HepG2 (cell line): ENCODE measurements around the gene SLC16A5. TPM values are rescaled to one million over a fixed set of nuclear protein-coding genes. Genes with fewer than 3 reads are reported as not detected.

Experiments
- E2F2 ChIP-seq: sonication (generic); formaldehyde crosslinking; IDR thresholded peaks from 2 replicates; pipeline ENCODE4 v1.4.0; 2020; ENCODE audit warnings: missing genetic modification reagents, borderline replicate concordance
- HNF1B ChIP-seq: sonication (generic); formaldehyde crosslinking; IDR thresholded peaks from 2 replicates; pipeline ENCODE4 v1.5.1; 2020; ENCODE audit warnings: mild to moderate bottlenecking, moderate library complexity, missing genetic modification reagents
- MXI1 ChIP-seq: IDR thresholded peaks from 3 replicates; pipeline ENCODE4 v1.6.1; 2012; ENCODE audit warnings: low read depth, low read length, inconsistent platforms, borderline replicate concordance
- NFATC3 ChIP-seq: sonication (generic); formaldehyde crosslinking; IDR thresholded peaks from 2 replicates; pipeline ENCODE4 v1.5.1; 2020; ENCODE audit warnings: mild to moderate bottlenecking, missing genetic modification reagents
- NFKBIZ ChIP-seq: IDR thresholded peaks from 2 replicates; pipeline ENCODE4 v1.6.1; 2018; ENCODE audit warnings: missing genetic modification reagents, missing compliant biosample characterization
- RXRA ChIP-seq: sonication (generic); formaldehyde crosslinking; IDR thresholded peaks from 2 replicates; pipeline ENCODE4 v1.5.1; 2020; ENCODE audit warnings: missing genetic modification reagents
- SNAPC4 ChIP-seq: sonication (generic); formaldehyde crosslinking; IDR thresholded peaks from 2 replicates; pipeline ENCODE4 v1.4.0; 2020; ENCODE audit warnings: mild to moderate bottlenecking, missing genetic modification reagents
- ZNF503 ChIP-seq: sonication (generic); formaldehyde crosslinking; IDR thresholded peaks from 2 replicates; pipeline ENCODE4 v1.4.0; 2020; ENCODE audit warnings: missing genetic modification reagents
- ZNF543 ChIP-seq: sonication (generic); formaldehyde crosslinking; IDR thresholded peaks from 2 replicates; pipeline ENCODE4 v1.4.0; 2020; ENCODE audit warnings: mild to moderate bottlenecking, missing genetic modification reagents
- ZNF646 ChIP-seq: sonication (generic); formaldehyde crosslinking; IDR thresholded peaks from 2 replicates; pipeline ENCODE4 v1.9.0; 2021; ENCODE audit warnings: mild to moderate bottlenecking, missing genetic modification reagents
- polyA plus RNA-seq, 8 experiments: library from polyadenylated mRNA; depleted of rRNA in 3 of 8; stranded (reverse) in 7 of 8; unstranded in 1 of 8; fragments of >200 nt; fragmentation: Illumina TruSeq in 4 of 8; extraction: Trizol in 4 of 8; gene quantifications; 2 replicates each; pipeline versions ENCODE4 v1.2.1 to v1.2.3, GENCODE V29; 2011 to 2016; ENCODE audit warnings: low read depth in 4 of 8, missing spikeins in 1 of 8, mixed read lengths in 1 of 8; ENCODE audit not compliant: insufficient read depth in 1 of 8
- total RNA-seq, 5 experiments: library from RNA; depleted of rRNA; stranded (reverse); fragments of >200 nt; fragmentation: Illumina TruSeq; extraction: Trizol; gene quantifications; 2 replicates each; pipeline ENCODE4 v1.2.3, GENCODE V29; 2016; ENCODE audit warnings: low read depth in 1 of 5

Gene SLC16A5
- total and polyA plus RNA-seq, 2 of the 13 experiments (the other 11 are each of a cell fraction or from before 2014, with no cell fraction given): 0.69 to 5.6 TPM

GRCh38 chr17:75088465-75089417 lies 987 bp downstream of the SLC16A5 start (continued):
- TF ChIP-seq SNAPC4 (0 out of 2 replicates have a peak, but pooled peaks have one; percentile 55), E2F2 (CRISPR knock-in tag) (no peak), HNF1B (CRISPR knock-in tag) (peak; percentile 75), ZNF646 (CRISPR knock-in tag) (peak; percentile 63; the same call in 1 of the 2 replicates), NFKBIZ (CRISPR knock-in tag) (0 out of 2 replicates have a peak, but pooled peaks have one; percentile 43), ZNF543 (CRISPR knock-in tag) (0 out of 2 replicates have a peak, but pooled peaks have one; percentile 60), MXI1 (0 out of 3 replicates have a peak, but pooled peaks have one; percentile 14), RXRA (peak; percentile 63), ZNF503 (0 out of 2 replicates have a peak, but pooled peaks have one; percentile 34), NFATC3 (CRISPR knock-in tag) (0 out of 2 replicates have a peak, but pooled peaks have one; percentile 55)
